GM12875 (cell line): ENCODE data around the gene HELZ2.

Source experiments
- H3K4me3 ChIP-seq: one replicate; pipeline ENCODE4 v1.5.1; 2011; ENCODE audit warnings: low read depth, low read length, control low read depth
- TF ChIP-seq, protein P1 (sequence below): IDR thresholded peaks from 2 replicates; pipeline ENCODE4 v1.5.1; 2011; ENCODE audit warnings: low read depth, mild to moderate bottlenecking, control low read depth, inconsistent platforms, low read length, moderate library complexity, borderline replicate concordance; ENCODE audit not compliant: insufficient read depth

The HELZ2 gene

DNA sequence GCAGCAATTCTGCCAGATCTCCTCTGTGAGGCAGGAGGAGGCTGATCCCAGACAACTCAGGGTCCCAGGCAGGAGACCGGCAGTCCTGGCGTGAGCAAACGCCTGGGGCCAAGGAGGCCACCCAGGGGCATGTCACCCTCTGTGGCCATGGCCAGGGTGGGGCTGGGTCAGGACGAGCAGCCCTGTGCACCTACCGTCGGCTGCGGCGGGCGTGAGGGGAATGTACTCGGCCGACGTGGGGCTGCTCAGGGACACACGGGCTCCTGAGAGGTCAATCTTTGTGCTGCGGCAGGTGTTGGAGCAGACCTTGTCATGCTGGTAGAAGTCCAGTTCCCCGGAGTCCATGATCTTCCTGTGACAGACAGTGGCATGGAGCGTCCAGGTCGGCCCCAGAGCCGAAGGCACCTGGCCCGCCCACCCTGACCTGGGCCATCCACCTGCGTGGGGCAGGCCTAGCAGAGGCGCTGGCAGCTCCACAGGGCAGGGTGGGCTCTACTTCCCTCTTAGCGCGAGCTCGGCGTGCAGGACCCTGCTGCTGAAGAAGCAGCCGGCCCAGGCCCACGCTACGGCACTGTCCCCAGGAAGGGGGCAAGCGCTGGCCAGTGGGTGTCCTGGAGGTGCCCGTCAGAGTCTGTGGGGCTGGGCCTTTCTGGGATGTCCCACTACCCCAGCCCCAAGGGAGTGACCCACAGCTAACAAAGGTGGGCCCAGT, 21.5 kb upstream of the HELZ2 start:
- TF ChIP-seq, protein P1, sequence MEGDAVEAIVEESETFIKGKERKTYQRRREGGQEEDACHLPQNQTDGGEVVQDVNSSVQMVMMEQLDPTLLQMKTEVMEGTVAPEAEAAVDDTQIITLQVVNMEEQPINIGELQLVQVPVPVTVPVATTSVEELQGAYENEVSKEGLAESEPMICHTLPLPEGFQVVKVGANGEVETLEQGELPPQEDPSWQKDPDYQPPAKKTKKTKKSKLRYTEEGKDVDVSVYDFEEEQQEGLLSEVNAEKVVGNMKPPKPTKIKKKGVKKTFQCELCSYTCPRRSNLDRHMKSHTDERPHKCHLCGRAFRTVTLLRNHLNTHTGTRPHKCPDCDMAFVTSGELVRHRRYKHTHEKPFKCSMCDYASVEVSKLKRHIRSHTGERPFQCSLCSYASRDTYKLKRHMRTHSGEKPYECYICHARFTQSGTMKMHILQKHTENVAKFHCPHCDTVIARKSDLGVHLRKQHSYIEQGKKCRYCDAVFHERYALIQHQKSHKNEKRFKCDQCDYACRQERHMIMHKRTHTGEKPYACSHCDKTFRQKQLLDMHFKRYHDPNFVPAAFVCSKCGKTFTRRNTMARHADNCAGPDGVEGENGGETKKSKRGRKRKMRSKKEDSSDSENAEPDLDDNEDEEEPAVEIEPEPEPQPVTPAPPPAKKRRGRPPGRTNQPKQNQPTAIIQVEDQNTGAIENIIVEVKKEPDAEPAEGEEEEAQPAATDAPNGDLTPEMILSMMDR = no peak

DNA sequence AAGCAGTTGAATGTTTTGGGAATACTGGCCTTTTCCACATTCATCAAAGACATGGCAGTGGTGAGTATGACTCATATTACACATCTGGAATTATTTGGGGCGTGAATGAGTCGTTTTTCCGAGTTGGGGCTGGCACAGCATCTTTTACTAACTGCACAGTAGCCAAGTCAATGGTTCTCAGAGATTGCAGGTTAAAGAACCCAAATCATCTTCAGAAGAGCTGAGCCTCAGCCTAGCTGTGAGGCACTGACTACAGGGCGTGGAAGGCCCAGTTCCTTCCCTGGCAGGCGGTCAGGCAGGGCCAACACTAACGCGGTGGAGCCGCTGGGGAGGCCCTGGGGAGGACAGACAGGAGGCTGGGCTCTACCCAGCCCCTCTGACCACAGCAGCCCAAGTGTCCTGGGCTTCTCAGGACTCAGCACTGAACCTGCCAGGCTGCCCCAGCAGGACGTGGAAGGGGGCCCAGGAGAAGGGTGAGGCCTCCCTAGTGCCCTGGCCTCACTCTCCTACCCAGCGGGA, 20.1 kb upstream of the HELZ2 start:
- TF ChIP-seq, protein P1 = no peak
- H3K4me3 ChIP-seq = no peak overlapping the region

More for the DNA sequence above, 21.5 kb upstream of the HELZ2 start:
- H3K4me3 ChIP-seq = no peak overlapping the region

GRCh38 chr20:63592661-63593060, 18.6 kb upstream of the HELZ2 start:
- H3K4me3 ChIP-seq = no peak overlapping the region
- TF ChIP-seq, protein P1 = no peak

DNA sequence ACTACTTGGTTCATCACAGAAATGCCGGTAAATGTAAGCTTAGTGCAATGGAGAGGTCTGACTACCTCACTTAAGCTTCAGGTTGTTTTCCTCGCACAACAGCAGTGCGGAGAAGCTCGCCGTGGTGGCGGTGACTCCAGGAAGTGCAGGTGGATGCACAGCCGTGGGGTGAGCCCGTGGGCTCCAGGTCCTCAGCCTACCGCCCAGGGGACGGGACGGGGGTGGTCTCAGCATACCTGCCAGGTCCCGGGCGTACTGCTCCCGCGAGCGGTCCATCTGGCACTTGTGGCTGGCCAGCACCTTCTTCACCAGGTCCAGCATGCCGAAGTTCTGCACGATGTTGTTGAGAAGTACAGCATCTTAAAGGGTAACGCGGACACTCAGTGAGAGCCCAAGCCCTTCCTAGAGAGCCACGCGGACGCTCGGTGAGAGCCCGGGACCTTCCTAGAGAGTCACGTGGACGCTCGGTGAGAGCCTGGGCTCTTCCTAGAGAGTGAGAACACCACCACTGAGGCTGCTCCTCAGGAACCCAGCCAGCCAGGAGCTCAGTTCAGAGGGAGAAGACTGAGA, 17.8 kb upstream of the HELZ2 start:
- H3K4me3 ChIP-seq = no peak overlapping the region
- TF ChIP-seq, protein P1 = no peak

- TF ChIP-seq, protein P1 = no peak
- H3K4me3 ChIP-seq = no peak overlapping the region
These were observed 17.1 kb upstream of the HELZ2 start for GRCh38 chr20:63591147-63591533.

DNA sequence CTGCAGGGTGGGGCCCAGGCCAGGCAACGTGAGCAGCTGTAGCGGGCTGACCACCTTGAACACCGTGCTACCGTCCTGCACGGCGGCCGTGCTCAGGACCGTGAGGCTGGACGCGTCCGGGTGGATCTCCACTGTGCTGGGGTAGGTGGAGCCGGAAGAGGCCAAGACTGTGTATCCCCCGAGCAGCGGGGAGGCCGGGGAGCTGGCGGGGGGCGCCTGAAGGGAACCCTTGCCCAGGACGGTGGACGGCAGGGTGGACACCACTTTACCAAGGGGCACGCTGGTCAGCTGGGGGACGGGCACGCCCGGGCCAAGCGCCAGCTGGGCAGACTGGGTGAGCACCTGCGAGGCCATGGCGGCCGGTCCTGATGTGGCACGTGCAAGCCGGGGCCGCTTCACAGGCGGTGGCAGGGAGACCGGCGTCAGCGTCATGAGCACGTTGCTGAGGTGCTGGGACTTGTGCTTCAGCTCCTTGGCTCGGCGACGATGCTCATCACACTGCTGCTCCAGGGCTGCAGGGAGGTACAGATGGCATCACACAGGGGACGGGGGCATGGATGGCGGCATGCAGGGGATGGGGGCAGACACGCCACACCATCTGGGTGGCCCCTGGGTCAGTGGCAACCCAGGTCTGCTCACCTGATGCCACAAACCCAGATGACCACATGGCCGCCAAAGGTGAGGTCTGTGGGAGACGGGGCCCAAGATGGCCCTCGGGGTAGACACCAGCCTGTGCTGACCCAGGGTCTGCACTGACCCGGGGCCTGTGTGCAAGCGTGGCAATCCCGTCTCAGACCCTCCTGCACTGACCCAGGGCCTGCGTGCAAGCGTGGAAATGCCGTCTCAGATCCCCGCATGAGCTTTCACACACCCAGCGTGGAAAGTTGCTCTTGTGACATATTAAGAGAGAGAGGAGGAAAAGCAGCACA, 16.4 kb upstream of the HELZ2 start:
- TF ChIP-seq, protein P1 = no peak
- H3K4me3 ChIP-seq = no peak overlapping the region
